ENCODE measurements around the gene DDA1. TPM values are rescaled to one million over a fixed set of nuclear protein-coding genes. Genes with fewer than 3 reads are reported as not detected.
A peak's percentile ranks its signal among the peaks of the same experiment; 100 is the strongest.

DDA1 gene
- total RNA-seq, 2 donors from 2014 or later: 8.9 to 13.5 TPM

DNA sequence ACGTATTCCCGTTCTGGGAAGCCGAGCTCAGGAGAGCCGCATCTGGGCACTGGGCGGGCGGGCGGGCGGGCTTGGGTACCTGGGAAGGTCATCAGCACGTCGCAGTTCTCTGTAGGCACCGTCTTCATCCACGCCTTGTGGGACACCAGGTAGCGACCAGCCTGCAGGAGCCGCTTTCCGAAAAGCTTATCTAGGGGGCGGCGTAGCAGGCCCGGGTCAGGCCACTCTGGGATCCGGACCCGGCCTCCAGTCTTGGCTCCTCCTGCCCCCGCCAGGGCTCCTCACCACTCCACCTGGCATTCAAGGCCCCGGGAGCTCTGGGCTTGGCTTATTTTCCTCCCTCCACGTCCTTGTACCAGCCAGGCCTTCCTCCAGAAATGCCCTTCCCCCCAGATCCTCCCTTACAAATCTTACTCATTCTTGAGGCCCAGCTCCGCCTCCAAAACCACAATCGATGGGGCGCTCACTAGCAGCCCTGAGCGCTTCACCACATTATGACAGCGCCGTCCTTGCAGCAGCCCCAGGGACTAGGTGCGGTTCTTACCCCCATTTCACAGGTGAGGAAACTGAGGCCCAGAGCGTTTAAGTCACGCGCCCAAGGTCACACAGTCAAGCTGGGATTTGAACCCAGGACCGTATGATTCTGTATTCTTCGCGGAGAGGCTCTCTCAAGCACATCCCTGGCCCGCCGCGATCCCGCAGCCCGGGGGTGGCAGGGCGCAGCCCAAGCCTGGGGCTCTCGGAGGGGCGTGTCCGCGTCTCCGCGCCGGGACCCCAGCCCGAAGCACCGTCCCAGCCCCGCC, 24.4 kb downstream of the DDA1 start:
- Histone ChIP-seq H3K27ac (peak overlapping the region in 1 of 2 donors; percentile 47), H3K36me3 (peaks cover 4% of the 10 kb centered on the region), H3K27me3 (replicated peaks; ENCODE audit: insufficient read depth) (no peaks in the 10 kb centered on the region), H3K4me3 (peak overlapping the region; percentile 97), H3K9me3 (no peaks in the 10 kb centered on the region), H3K4me1 (ENCODE audit: control insufficient read depth in 1 of 2, low read depth in 2 of 2) (peaks cover 20 to 40% of the 10 kb centered on the region in 2 donors)
- no peak for ATAC-seq (ENCODE audit: insufficient number of reproducible peaks, low FRiP score, low read depth)
- DNase-seq (ENCODE audit: low spot score): no peak
- TF ChIP-seq, protein P1, sequence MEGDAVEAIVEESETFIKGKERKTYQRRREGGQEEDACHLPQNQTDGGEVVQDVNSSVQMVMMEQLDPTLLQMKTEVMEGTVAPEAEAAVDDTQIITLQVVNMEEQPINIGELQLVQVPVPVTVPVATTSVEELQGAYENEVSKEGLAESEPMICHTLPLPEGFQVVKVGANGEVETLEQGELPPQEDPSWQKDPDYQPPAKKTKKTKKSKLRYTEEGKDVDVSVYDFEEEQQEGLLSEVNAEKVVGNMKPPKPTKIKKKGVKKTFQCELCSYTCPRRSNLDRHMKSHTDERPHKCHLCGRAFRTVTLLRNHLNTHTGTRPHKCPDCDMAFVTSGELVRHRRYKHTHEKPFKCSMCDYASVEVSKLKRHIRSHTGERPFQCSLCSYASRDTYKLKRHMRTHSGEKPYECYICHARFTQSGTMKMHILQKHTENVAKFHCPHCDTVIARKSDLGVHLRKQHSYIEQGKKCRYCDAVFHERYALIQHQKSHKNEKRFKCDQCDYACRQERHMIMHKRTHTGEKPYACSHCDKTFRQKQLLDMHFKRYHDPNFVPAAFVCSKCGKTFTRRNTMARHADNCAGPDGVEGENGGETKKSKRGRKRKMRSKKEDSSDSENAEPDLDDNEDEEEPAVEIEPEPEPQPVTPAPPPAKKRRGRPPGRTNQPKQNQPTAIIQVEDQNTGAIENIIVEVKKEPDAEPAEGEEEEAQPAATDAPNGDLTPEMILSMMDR (IDR thresholded peaks at IDR 0.05): no peak

DNA sequence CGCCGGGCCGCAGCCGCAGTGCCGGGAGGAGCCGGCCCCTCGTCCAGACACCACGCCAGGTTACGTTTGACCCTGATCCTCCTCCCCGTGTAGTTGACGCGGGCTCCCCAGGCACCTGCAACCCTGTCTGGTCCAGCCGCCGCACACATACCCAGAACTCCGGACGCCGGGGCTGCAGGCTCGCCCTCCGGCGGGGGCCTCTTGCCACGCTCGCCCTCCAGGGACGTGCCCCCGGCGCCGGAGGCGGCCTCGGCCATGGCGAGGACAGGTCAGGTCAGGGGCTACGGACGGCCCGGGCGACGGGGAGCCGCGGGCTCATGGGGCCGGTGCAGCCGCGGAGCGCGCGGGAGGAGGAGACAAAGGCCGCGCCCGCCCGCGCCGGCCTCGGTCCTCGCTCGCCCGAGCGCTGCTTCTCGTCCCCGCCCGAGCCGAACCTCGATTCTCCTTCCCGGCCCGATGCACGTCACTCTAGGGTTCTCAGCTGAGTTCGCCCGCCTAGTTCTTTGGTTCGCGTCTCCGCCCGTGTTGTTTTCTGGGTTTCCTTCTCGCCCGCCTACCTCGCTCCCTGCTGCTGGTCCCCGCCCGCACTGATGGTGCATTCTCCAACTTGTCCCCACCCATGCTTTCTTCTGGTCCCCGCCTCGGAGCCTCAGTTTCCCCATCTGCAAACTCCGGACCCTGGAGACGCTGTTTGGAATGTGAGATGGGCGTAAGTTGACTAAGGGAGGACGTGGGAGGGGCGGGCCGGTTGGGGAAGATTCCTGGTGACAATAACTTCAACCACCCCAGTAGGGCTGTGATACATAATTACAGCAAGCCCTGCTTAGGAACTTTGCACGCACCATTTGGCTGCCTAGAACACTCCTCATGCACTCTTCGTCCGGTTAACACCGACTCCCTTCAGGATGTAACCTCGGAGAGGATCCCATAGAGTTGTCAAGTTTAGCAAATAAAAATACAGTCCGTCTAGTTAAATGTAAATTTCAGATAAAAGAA, 25.3 kb downstream of the DDA1 start, which contains the start of gene ANO8:
TSS of gene ANO8 (minus strand) at position 442 of the 996 bp plus-strand sequence. CDS start at position 257, 185 bp downstream.
- Histone ChIP-seq H3K36me3 (peaks cover 4% of the 10 kb centered on the region), H3K9me3 (no peaks in the 10 kb centered on the region), H3K27me3 (replicated peaks; ENCODE audit: insufficient read depth) (no peaks in the 10 kb centered on the region), H3K4me1 (ENCODE audit: control insufficient read depth in 1 of 2, low read depth in 2 of 2) (peaks cover 20 to 41% of the 10 kb centered on the region in 2 donors), H3K4me3 (peak within 1 kb of the TSS; percentile 97), H3K27ac (peak within 1 kb of the TSS; percentile 38 to 47)
- ATAC-seq (ENCODE audit: insufficient number of reproducible peaks, low FRiP score, low read depth) (peak; percentile 50), DNase-seq (ENCODE audit: low spot score) (peak; percentile 85)
- TF ChIP-seq, protein P1 (IDR thresholded peaks at IDR 0.05): no peak

DNA sequence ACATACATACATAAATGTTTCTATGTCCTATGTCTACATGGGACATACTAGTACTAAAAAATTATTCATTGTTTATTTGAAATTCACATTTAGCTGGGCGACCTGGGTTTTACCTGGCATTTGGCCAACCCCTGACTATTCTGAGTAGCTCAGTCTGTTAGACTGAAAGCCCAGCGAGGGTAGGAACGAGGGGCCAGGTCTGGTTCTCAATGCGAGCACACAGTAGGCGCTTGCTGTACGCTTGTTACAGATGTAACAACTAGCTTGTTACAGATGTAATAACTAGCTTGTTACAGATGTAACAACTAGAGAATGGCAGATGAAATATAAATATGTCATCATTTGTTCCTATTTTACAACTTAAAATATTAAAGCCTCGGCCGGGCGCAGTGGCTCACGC, 26.2 kb downstream of the DDA1 start:
- Histone ChIP-seq H3K27ac (no peak overlapping the region), H3K4me3 (peak overlapping the region; percentile 97), H3K4me1 (ENCODE audit: control insufficient read depth in 1 of 2, low read depth in 2 of 2) (peaks cover 20 to 41% of the 10 kb centered on the region in 2 donors), H3K27me3 (replicated peaks; ENCODE audit: insufficient read depth) (no peaks in the 10 kb centered on the region), H3K36me3 (peaks cover 4% of the 10 kb centered on the region), H3K9me3 (no peaks in the 10 kb centered on the region)
- ATAC-seq (ENCODE audit: insufficient number of reproducible peaks, low FRiP score, low read depth): no peak
- TF ChIP-seq, protein P1 (IDR thresholded peaks at IDR 0.05): no peak
- no peak for DNase-seq (ENCODE audit: low spot score)

DNA sequence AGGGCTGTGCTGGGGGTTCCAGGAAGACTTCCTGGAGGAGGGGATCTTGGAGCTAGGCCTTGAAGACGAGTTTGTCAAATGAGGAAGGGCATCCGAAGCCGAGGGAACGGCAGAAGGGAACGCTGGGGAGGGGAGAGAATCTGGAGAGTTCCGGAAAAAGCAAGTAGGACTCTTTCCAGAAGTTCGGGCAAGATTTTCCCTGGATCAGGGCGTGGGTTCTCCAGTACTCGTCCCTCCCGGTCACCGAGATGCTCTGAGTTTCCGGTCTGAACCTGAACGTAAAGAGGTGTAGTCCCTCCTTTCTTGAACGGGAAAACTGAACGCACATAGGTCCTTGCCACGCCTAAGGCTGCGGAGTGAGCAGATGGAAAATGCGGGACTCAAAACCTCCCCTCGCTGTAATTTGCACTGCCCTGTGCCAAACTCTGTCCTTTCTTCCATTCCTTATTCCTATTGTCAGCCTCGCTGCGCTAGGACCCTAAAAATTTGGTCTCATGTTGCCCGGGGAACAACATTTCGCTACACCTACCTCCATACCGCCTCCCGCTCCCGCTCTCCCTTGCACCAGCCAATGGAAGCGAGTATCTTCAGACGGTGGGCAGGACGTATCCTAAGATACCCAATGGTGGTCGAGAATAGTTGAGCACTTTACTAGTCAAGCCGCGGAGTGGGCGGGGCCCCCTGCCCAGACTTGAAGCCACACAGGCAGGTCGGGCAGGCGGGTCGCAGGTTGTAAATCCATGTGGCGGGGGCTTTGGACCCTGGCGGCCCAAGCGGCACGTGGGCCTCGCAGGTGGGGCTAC, 27.7 kb downstream of the DDA1 start, which contains the start of gene GTPBP3:
TSS of gene GTPBP3 (plus strand) at position 682 of the 803 bp plus-strand sequence. CDS start at position 741, 59 bp downstream.
- peak within 1 kb of the TSS; percentile 90 to 97 for H3K27ac ChIP-seq
- peak within 1 kb of the TSS; percentile 96 for H3K4me3 ChIP-seq
- peaks cover 7% of the 10 kb centered on the region for H3K36me3 ChIP-seq
- TF ChIP-seq, protein P1 (IDR thresholded peaks at IDR 0.05): no peak
- DNase-seq (ENCODE audit: low spot score): peak; percentile 96
- H3K9me3 ChIP-seq: no peaks in the 10 kb centered on the region
- H3K27me3 ChIP-seq (replicated peaks; ENCODE audit: insufficient read depth): no peaks in the 10 kb centered on the region
- peaks cover 20 to 41% of the 10 kb centered on the region in 2 donors for H3K4me1 ChIP-seq (ENCODE audit: control insufficient read depth in 1 of 2, low read depth in 2 of 2)
- ATAC-seq (ENCODE audit: insufficient number of reproducible peaks, low FRiP score, low read depth): peak; percentile 93
